ENCODE results near the gene MACROD1. TPM values are rescaled to one million over a fixed set of nuclear protein-coding genes. Genes with fewer than 3 reads are reported as not detected.

MACROD1 gene
- total RNA-seq, 4 donors from 2014 or later = 29.2 to 64.6 (median 46.2) TPM

GRCh38 chr11:64020976-64021756 is 144.7 kb downstream of the MACROD1 start:
- no peak for TF ChIP-seq POLR2AphosphoS5 (IDR thresholded peaks at IDR 0.05)
- TF ChIP-seq POLR2A (IDR thresholded peaks at IDR 0.05) = no peak
- no peak for TF ChIP-seq EP300 (IDR thresholded peaks at IDR 0.05)
- TF ChIP-seq, protein P1, sequence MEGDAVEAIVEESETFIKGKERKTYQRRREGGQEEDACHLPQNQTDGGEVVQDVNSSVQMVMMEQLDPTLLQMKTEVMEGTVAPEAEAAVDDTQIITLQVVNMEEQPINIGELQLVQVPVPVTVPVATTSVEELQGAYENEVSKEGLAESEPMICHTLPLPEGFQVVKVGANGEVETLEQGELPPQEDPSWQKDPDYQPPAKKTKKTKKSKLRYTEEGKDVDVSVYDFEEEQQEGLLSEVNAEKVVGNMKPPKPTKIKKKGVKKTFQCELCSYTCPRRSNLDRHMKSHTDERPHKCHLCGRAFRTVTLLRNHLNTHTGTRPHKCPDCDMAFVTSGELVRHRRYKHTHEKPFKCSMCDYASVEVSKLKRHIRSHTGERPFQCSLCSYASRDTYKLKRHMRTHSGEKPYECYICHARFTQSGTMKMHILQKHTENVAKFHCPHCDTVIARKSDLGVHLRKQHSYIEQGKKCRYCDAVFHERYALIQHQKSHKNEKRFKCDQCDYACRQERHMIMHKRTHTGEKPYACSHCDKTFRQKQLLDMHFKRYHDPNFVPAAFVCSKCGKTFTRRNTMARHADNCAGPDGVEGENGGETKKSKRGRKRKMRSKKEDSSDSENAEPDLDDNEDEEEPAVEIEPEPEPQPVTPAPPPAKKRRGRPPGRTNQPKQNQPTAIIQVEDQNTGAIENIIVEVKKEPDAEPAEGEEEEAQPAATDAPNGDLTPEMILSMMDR (IDR thresholded peaks at IDR 0.05) = no peak
- Histone ChIP-seq H3K4me3 (no peak overlapping the region), H3K27me3 (no peaks in the 10 kb centered on the region), H3K27ac (no peak overlapping the region), H3K36me3 (no peaks in the 10 kb centered on the region), H3K9me3 (no peaks in the 10 kb centered on the region), H3K4me1 (peaks cover 20% of the 10 kb centered on the region)
- WGBS = 68% methylated on average over 17 of the region's 22 CpGs
- DNase-seq (ENCODE audit: low spot score in 2 of 2) = no peak

- Histone ChIP-seq H3K27me3 (no peaks in the 10 kb centered on the region), H3K36me3 (no peaks in the 10 kb centered on the region), H3K4me3 (no peak overlapping the region), H3K27ac (no peak overlapping the region), H3K9me3 (no peaks in the 10 kb centered on the region), H3K4me1 (peaks cover 20% of the 10 kb centered on the region)
- TF ChIP-seq EP300 (IDR thresholded peaks at IDR 0.05) (no peak), POLR2A (IDR thresholded peaks at IDR 0.05) (no peak), POLR2AphosphoS5 (IDR thresholded peaks at IDR 0.05) (no peak)
- TF ChIP-seq, protein P1 (IDR thresholded peaks at IDR 0.05) = no peak
- 90% methylated on average over 15 of the region's 27 CpGs for WGBS
- no peak for DNase-seq (ENCODE audit: low spot score in 2 of 2)
Observed at GRCh38 chr11:64019106-64020037, 146.5 kb downstream of the MACROD1 start.

GRCh38 chr11:64018310-64018709 is 147.6 kb downstream of the MACROD1 start:
- Histone ChIP-seq H3K9me3 (no peaks in the 10 kb centered on the region), H3K27ac (no peak overlapping the region), H3K27me3 (no peaks in the 10 kb centered on the region), H3K36me3 (no peaks in the 10 kb centered on the region), H3K4me3 (no peak overlapping the region), H3K4me1 (peaks cover 20% of the 10 kb centered on the region)
- no peak for TF ChIP-seq POLR2AphosphoS5 (IDR thresholded peaks at IDR 0.05)
- TF ChIP-seq, protein P1 (IDR thresholded peaks at IDR 0.05) = no peak
- no peak for TF ChIP-seq POLR2A (IDR thresholded peaks at IDR 0.05)
- TF ChIP-seq EP300 (IDR thresholded peaks at IDR 0.05) = no peak
- WGBS = 58% methylated on average over 5 of the region's 8 CpGs
- no peak for DNase-seq (ENCODE audit: low spot score in 2 of 2)

- WGBS = 77% methylated on average over 6 of the region's 7 CpGs
- no peak overlapping the region for H3K27ac ChIP-seq
- H3K4me1 ChIP-seq = peaks cover 20% of the 10 kb centered on the region
- H3K27me3 ChIP-seq = no peaks in the 10 kb centered on the region
- DNase-seq (ENCODE audit: low spot score in 2 of 2) = no peak
- TF ChIP-seq EP300 (IDR thresholded peaks at IDR 0.05) (no peak), POLR2A (IDR thresholded peaks at IDR 0.05) (no peak), POLR2AphosphoS5 (IDR thresholded peaks at IDR 0.05) (no peak)
- TF ChIP-seq, protein P1 (IDR thresholded peaks at IDR 0.05) = no peak
- H3K9me3 ChIP-seq = no peaks in the 10 kb centered on the region
- H3K36me3 ChIP-seq = no peaks in the 10 kb centered on the region
- no peak overlapping the region for H3K4me3 ChIP-seq
Observed at GRCh38 chr11:64017945-64018224, 148.0 kb downstream of the MACROD1 start.

Measured in suprapubic skin (tissue), 4 donors.